ENCODE data around the gene PDCD11.
A peak's percentile ranks its signal among the peaks of the same experiment; 100 is the strongest.

The PDCD11 gene

DNA sequence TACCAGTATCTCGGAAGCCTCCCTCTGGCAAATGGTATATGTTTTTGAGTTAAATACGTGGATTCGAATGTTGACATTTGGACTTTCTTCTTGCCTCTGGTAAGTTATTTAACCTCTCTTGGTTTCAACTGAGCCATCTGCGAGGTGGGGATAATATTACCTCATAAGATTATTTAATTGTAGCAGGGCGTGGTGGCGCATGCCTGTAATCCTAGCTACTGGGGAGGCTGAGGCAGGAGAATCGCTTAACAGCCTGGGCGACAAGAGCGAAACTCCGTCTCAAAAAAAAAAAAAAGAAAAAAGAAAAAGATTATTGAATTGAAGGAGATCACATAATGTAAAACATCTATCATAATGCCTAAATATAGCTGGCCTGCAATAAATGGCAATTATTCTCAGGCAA lies 29.0 kb upstream of the PDCD11 start:
- TF ChIP-seq, protein P1, sequence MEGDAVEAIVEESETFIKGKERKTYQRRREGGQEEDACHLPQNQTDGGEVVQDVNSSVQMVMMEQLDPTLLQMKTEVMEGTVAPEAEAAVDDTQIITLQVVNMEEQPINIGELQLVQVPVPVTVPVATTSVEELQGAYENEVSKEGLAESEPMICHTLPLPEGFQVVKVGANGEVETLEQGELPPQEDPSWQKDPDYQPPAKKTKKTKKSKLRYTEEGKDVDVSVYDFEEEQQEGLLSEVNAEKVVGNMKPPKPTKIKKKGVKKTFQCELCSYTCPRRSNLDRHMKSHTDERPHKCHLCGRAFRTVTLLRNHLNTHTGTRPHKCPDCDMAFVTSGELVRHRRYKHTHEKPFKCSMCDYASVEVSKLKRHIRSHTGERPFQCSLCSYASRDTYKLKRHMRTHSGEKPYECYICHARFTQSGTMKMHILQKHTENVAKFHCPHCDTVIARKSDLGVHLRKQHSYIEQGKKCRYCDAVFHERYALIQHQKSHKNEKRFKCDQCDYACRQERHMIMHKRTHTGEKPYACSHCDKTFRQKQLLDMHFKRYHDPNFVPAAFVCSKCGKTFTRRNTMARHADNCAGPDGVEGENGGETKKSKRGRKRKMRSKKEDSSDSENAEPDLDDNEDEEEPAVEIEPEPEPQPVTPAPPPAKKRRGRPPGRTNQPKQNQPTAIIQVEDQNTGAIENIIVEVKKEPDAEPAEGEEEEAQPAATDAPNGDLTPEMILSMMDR (IDR thresholded peaks at IDR 0.05; ENCODE audit: unreplicated experiment in 3 of 3) = no peak
- Mint-ChIP-seq H3K36me3 (ENCODE audit: low read depth) (no peaks in the 10 kb centered on the region), H3K9me3 (no peaks in the 10 kb centered on the region), H3K27me3 (ENCODE audit: low read depth) (no peaks in the 10 kb centered on the region), H3K27ac (peak overlapping the region; percentile 72 to 94 (median 81)), H3K4me3 (peak overlapping the region; percentile 90 to 95 (median 92)), H3K4me1 (peaks cover 10% of the 10 kb centered on the region)

DNA sequence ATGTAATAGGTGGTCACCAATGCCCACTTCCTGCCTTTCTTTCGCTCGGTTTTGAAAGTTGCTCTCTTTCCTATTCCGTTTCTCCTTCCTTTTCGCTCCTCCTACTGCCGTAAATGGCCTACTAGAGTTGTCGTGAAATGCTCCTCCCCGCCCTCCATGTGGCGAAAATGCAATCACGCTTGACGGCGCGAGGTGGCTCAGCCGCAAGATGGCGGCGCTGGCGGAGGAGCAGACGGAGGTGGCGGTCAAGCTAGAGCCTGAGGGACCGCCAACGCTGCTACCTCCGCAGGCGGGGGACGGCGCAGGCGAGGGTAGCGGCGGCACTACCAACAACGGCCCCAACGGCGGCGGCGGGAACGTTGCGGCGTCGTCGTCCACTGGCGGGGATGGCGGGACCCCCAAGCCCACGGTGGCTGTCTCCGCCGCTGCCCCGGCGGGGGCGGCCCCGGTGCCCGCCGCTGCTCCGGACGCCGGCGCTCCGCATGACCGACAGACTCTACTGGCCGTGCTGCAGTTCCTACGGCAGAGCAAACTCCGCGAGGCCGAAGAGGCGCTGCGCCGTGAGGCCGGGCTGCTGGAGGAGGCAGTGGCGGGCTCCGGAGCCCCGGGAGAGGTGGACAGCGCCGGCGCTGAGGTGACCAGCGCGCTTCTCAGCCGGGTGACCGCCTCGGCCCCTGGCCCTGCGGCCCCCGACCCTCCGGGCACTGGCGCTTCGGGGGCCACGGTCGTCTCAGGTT lies 28.5 kb upstream of the PDCD11 start, which contains the start of gene TAF5:
TAF5 (plus strand) TSS at position 195 of the 737 bp plus-strand sequence; CDS start at position 209, 14 bp downstream.
- H3K36me3 Mint-ChIP-seq (ENCODE audit: low read depth) = no peaks in the 10 kb centered on the region
- H3K27ac Mint-ChIP-seq = peak within 1 kb of the TSS; percentile 72 to 94 (median 81)
- peak within 1 kb of the TSS; percentile 90 to 95 (median 92) for H3K4me3 Mint-ChIP-seq
- H3K27me3 Mint-ChIP-seq (ENCODE audit: low read depth) = no peaks in the 10 kb centered on the region
- H3K4me1 Mint-ChIP-seq = peaks cover 10% of the 10 kb centered on the region
- no peaks in the 10 kb centered on the region for H3K9me3 Mint-ChIP-seq
- TF ChIP-seq, protein P1 (IDR thresholded peaks at IDR 0.05; ENCODE audit: unreplicated experiment in 3 of 3) = no peak

DNA sequence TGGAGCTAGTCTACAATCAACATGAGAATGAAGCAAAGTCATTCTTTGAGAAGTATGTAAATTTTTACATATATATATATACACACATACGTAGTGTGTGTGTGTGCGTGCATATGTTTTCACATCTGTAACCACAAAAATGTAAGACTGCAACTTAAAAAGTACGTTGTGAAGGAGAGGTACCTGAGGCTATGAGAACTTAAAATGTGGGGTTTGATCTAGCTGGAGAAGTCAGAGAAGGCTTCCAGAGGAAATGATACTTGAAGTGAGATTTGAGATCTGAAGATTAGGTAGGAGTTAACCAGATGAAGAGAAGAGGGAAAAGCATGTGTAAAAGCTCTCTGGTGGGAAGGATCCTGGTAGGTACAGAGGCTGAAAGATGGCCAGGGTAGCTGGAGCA lies 22.9 kb upstream of the PDCD11 start:
- Mint-ChIP-seq H3K4me3 (no peak overlapping the region), H3K4me1 (peaks cover 8% of the 10 kb centered on the region), H3K27me3 (ENCODE audit: low read depth) (no peaks in the 10 kb centered on the region), H3K9me3 (no peaks in the 10 kb centered on the region), H3K27ac (no peak overlapping the region), H3K36me3 (ENCODE audit: low read depth) (peaks cover 34% of the 10 kb centered on the region)
- TF ChIP-seq, protein P1 (IDR thresholded peaks at IDR 0.05; ENCODE audit: unreplicated experiment in 3 of 3) = no peak

DNA sequence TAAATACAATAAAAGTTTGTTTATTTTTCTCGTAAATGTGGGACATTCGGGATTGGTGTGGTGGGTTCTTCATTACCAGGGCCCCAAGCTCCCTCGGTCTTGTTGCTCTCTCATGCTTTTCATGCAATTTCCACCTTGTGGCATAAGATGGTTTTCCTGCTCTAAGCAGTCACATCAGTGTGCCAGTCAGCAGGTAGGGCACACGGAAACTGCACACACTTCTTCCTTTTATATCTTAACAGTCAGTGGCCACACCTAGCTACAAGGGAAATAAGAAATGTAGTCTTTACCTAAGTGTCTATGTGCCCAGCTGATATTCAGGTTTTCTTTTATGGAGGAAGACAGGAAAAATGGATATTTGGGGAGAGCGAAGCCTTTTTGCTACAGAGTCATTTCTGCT lies 22.2 kb upstream of the PDCD11 start:
- Mint-ChIP-seq H3K36me3 (ENCODE audit: low read depth) (peaks cover 37% of the 10 kb centered on the region), H3K27ac (no peak overlapping the region), H3K9me3 (no peaks in the 10 kb centered on the region), H3K4me3 (no peak overlapping the region), H3K4me1 (peaks cover 5% of the 10 kb centered on the region), H3K27me3 (ENCODE audit: low read depth) (no peaks in the 10 kb centered on the region)
- TF ChIP-seq, protein P1 (IDR thresholded peaks at IDR 0.05; ENCODE audit: unreplicated experiment in 3 of 3) = no peak

DNA sequence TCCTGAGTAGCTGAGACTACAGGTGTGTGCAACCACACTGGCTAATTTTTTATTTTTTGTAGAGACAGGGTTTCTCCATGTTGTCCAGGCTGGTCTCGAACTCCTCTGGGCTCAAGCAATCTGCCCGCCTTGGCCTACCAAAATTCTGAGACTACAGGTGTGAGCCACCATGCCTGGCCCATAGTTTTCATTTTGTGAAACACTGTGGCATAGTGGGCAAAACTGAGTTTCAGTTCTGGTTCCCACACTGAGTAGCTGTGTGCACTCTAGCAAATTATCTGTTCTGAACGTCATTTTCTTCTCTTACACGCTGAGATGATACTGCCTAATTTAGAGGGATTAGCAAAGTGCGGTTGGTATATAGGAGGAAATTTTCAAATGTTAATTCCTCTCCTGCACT lies 13.7 kb upstream of the PDCD11 start:
- no peak overlapping the region for H3K4me3 Mint-ChIP-seq

More for the DNA sequence above, 13.7 kb upstream of the PDCD11 start:
- Mint-ChIP-seq H3K27ac (no peak overlapping the region), H3K9me3 (no peaks in the 10 kb centered on the region), H3K36me3 (ENCODE audit: low read depth) (peaks cover 45% of the 10 kb centered on the region), H3K4me1 (no peaks in the 10 kb centered on the region), H3K27me3 (ENCODE audit: low read depth) (no peaks in the 10 kb centered on the region)
- TF ChIP-seq, protein P1 (IDR thresholded peaks at IDR 0.05; ENCODE audit: unreplicated experiment in 3 of 3) = no peak

Measured in nephron (organoid).